SU-DHL-6 (cell line): ENCODE results near the gene DAAM2.

Experiments used
- CTCF ChIP-seq: fragments of 200-600 bp; sonication (generic); IDR thresholded peaks from one replicate; pipeline ENCODE4 v1.5.1; 2017; ENCODE audit warnings: antibody characterized with exemption, mild to moderate bottlenecking, low read length, moderate library complexity; ENCODE audit not compliant: insufficient read depth, poor library complexity, severe bottlenecking
- EZH2phosphoT487 ChIP-seq: fragments of 200-600 bp; sonication (generic), shearing (Covaris generic); conservative IDR thresholded peaks from 2 replicates; pipeline ENCODE4 v1.6.1; 2018; ENCODE audit warnings: mild to moderate bottlenecking, antibody characterized with exemption, low read length, moderate library complexity, mixed read lengths

GRCh38 chr6:39873439-39873838 lies 81.3 kb downstream of the DAAM2 start:
- no peak for TF ChIP-seq CTCF
- TF ChIP-seq EZH2phosphoT487, result no peak
